T-helper 17 cell (primary cell): ENCODE data around the gene TCAF1. TPM values are rescaled to one million over a fixed set of nuclear protein-coding genes. Genes with fewer than 3 reads are reported as not detected.

Experiments used
- ATAC-seq: fragments of 150-1000 bp; cut with Tn5 transposase; 2 replicates; pipeline ENCODE4 v1.10.0; 2021; ENCODE audit warnings: mild to moderate bottlenecking, moderate library complexity
- DNase-seq, 3 donors: peaks; one replicate each; pipeline versions ENCODE4 v3.0.0 to v3.0.0-alpha.2; 2020 to 2021
- H3K9me3 ChIP-seq: one replicate; pipeline ENCODE4 v1.7.0; 2013; ENCODE audit warnings: low read length, mild to moderate bottlenecking; ENCODE audit not compliant: control insufficient read depth, poor library complexity, severe bottlenecking
- H3K27ac Mint-ChIP-seq: one replicate; pipeline ENCODE4 v1.8.0; 2022; ENCODE audit warnings: mild to moderate bottlenecking, moderate library complexity, mixed read lengths
- H3K27me3 Mint-ChIP-seq: one replicate; pipeline ENCODE4 v1.8.0; 2022; ENCODE audit warnings: mixed read lengths
- H3K36me3 Mint-ChIP-seq: one replicate; pipeline ENCODE4 v1.8.0; 2022; ENCODE audit warnings: low read depth, mixed read lengths
- H3K4me1 Mint-ChIP-seq: one replicate; pipeline ENCODE4 v1.8.0; 2022; ENCODE audit warnings: mild to moderate bottlenecking, mixed read lengths
- H3K4me3 Mint-ChIP-seq: one replicate; pipeline ENCODE4 v1.8.0; 2022; ENCODE audit warnings: mild to moderate bottlenecking, moderate library complexity, mixed read lengths
- total RNA-seq, 4 donors: library from RNA in 2 of 4; stranded (reverse) in 2 of 4; gene quantifications; one replicate each; pipeline ENCODE4 v1.2.3 and lab custom pipeline; 2022 to 2026

TCAF1 gene, protein sequence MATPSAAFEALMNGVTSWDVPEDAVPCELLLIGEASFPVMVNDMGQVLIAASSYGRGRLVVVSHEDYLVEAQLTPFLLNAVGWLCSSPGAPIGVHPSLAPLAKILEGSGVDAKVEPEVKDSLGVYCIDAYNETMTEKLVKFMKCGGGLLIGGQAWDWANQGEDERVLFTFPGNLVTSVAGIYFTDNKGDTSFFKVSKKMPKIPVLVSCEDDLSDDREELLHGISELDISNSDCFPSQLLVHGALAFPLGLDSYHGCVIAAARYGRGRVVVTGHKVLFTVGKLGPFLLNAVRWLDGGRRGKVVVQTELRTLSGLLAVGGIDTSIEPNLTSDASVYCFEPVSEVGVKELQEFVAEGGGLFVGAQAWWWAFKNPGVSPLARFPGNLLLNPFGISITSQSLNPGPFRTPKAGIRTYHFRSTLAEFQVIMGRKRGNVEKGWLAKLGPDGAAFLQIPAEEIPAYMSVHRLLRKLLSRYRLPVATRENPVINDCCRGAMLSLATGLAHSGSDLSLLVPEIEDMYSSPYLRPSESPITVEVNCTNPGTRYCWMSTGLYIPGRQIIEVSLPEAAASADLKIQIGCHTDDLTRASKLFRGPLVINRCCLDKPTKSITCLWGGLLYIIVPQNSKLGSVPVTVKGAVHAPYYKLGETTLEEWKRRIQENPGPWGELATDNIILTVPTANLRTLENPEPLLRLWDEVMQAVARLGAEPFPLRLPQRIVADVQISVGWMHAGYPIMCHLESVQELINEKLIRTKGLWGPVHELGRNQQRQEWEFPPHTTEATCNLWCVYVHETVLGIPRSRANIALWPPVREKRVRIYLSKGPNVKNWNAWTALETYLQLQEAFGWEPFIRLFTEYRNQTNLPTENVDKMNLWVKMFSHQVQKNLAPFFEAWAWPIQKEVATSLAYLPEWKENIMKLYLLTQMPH
- total RNA-seq = 10 to 100 TPM in 1 of 2 donors, 1 to 10 TPM in 1; 9.5 to 10.9 TPM
- 10.1 to 17.4 reads per million in 2 donors for total RNA-seq (lab: John Stamatoyannopoulos, UW)

DNA sequence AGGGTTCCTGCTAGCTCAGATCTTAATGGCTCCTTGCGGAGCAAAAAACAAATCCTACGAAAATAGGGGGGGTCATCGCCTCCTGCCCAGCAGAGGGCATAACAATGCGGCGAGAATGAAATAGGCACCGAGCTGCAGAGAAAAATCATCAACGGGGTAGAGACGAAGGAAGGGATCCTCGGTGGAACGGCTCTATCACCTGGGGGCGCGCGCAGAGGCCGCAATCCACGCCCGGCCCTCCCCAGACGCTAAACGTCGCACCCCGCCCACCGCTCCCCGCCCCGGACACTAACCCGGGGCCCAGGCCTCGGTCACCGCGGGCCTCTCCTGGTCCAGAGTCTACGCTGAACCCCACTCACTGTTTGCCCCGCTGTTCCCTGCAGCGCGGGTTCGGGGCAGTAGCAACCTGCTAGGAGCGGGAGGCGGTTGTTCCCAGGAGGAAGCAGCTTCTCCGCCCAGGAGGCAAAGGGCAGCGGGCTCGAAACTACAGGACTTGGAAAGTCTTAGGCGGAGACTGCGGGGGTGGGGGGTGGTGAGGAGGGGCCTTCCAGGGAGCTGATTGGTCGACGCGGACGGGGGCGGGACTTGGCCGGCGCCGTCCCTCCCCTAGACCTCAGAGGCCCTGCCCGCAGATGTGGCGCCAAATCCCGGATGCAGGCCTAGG, at the start of gene TCAF1:
TSS of gene TCAF1 (minus strand) at position 509 of the 664 bp plus-strand sequence. CDS start 25,568 bp downstream, outside the sequence.
- H3K9me3 ChIP-seq = no peaks in the 10 kb centered on the region
- peak; percentile 96 for ATAC-seq
- Mint-ChIP-seq H3K27me3 (no peaks in the 10 kb centered on the region), H3K36me3 (no peaks in the 10 kb centered on the region), H3K27ac (peak within 1 kb of the TSS; percentile 83), H3K4me3 (peak within 1 kb of the TSS; percentile 95), H3K4me1 (peaks cover 30% of the 10 kb centered on the region)
- DNase-seq = peak; percentile 73 to 85 (median 84)

DNA sequence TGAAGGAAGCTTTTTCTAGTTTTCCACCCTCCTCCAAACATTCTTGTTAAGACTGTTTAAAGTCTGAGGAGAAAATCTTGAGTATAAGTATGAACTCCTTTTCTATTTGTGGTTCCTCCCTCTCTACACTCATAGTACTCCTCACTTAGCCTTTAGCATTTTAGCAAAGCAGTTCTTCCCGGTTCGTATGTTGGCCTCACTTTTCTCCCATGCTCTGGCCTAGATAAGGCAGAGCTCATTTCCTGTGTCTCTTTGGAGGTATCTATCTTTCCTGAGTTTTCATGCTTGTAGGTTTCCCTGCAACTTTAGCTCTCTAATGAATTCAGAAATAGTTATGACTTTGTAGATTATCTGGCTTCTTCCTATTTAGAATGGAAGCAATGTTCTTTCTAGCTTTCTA, 46.8 kb upstream of the TCAF1 start:
- no peaks in the 10 kb centered on the region for H3K9me3 ChIP-seq
- no peak overlapping the region for H3K27ac Mint-ChIP-seq
- DNase-seq (no peak), ATAC-seq (no peak)
- H3K4me3 Mint-ChIP-seq = no peak overlapping the region
- H3K27me3 Mint-ChIP-seq = peaks cover 52% of the 10 kb centered on the region
- H3K4me1 Mint-ChIP-seq = no peaks in the 10 kb centered on the region
- H3K36me3 Mint-ChIP-seq = peaks cover 6% of the 10 kb centered on the region

DNA sequence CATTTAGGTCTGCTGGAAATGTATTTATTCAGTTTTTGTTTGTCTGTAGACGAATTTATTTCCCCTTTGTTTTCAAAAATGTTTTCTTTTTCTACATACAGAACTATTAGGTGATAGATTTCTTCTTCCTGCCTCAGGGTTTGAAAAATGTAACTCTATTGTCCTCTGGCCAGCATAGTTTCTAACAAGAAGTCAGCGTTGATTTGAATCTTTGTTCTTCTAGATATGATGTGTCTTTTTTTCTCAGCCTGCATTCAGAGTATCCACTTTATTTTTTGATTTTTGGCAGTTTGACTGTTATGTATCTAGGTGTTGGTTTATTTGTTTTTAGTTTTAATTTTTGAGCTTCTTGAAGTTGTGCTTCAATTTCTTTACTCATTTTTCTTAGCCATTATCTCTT, 45.1 kb upstream of the TCAF1 start:
- H3K4me1 Mint-ChIP-seq = no peaks in the 10 kb centered on the region
- ATAC-seq = no peak
- H3K27me3 Mint-ChIP-seq = peaks cover 52% of the 10 kb centered on the region
- no peak overlapping the region for H3K27ac Mint-ChIP-seq
- no peaks in the 10 kb centered on the region for H3K9me3 ChIP-seq
- H3K4me3 Mint-ChIP-seq = no peak overlapping the region
- no peak for DNase-seq
- H3K36me3 Mint-ChIP-seq = peaks cover 6% of the 10 kb centered on the region

DNA sequence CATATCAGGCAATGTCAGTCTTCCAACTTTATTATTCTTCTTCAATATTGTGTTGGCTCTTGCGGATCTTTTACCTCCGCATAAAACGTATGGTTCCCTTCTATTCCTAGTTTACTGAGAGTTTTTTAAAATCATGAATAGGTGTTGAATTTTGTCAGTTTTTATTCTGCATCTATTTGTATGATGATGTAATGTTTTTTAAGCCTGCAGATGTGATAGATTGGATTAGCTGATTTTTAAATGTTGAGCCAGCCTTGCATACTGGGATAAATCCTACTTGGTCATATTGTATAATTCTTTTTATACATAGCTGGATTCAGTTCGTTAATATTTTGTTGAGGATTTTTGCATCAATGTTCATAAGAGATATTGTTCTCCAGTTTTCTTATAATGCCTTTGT, 43.4 kb upstream of the TCAF1 start:
- no peaks in the 10 kb centered on the region for H3K9me3 ChIP-seq
- DNase-seq = no peak
- H3K27me3 Mint-ChIP-seq = peaks cover 43% of the 10 kb centered on the region

DNA sequence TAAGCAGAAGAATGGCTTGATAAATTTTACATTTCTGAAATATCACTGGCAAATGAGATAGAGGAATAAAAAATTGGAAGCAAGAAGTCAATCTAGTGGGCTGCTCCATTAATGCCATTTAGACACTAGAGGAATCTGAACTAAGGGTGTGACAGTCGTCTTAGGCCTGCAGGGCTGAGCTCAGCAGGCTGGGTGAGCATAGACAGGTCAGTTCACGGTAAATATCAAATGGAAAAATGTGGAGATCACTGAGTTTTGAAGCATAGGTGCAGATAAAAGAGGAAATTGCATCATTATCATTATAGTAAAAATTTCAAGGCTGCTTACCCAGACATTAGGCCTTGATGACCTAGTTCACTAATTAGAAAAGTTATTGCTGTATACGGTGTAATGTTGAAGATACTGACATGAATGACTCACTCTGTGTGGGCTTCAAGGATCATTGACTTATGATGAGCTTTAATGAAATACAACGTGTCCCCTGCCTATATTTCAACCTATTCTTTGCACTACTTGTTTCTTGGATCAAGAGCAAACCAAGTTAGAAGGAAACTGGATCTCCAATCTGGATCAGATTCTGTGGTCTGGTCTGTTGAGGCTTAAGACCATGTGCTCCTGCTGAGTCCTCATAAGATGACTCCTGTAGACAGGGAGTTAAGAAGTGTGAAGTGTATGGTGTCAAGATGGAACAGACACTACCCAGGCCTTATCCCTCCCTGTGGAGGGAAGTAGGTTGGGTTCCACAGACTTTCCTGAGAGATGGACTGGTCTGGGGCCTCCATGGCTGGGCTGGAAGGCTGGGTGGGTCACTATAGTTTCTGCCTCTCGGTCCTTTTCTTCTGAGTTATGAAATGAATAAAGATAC, 36.6 kb upstream of the TCAF1 start:
- Mint-ChIP-seq H3K27me3 (peaks cover 11% of the 10 kb centered on the region), H3K4me1 (no peaks in the 10 kb centered on the region), H3K27ac (no peak overlapping the region), H3K36me3 (no peaks in the 10 kb centered on the region), H3K4me3 (no peak overlapping the region)
- no peak for ATAC-seq
- peaks cover 3% of the 10 kb centered on the region for H3K9me3 ChIP-seq
- DNase-seq = no peak

More for the DNA sequence above, 43.4 kb upstream of the TCAF1 start:
- no peak overlapping the region for H3K27ac Mint-ChIP-seq
- H3K4me3 Mint-ChIP-seq = no peak overlapping the region
- no peak for ATAC-seq
- no peaks in the 10 kb centered on the region for H3K4me1 Mint-ChIP-seq
- peaks cover 6% of the 10 kb centered on the region for H3K36me3 Mint-ChIP-seq

DNA sequence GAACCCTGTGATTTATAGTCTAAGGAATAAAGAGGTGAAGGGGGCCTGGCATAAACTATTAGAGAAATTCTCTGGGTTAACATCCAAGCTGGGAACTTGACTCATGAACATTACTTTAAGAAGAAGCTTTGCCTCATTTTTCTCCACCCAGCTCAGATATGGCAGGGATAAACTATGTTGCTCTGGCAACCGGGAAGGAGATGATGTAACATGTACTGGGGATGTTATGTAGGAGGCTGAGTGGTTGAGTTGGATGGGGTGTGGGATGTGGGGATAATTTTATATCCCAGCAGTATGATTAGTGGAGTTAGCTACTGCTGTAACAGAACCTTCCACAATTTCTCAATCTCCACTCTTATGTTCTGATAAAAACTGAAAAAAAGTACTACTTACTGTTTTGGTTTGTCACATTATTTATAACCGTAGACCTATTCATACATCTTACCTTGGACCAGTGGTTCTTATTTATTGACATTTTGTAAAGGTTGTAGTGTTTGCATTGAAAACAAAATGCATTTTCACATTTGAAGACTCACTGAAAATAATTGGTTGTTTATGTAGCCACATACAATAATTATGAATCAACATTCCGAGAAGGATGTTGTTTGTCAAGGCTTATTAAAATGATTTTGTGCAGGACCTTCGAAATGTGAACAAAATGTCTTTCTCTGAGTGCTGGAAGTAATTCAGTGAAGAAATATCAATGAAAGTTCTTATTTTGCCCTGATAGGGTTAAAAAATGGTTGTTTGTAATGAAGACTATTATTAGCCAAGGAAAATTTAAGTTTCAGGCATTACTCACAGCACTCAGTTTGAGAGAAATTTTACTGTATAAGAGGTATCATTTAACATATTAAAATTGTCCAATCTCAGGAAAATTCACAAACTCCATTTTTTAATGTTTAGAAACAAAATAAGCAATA, 34.4 kb upstream of the TCAF1 start:
- ATAC-seq (no peak), DNase-seq (no peak)
- no peak overlapping the region for H3K27ac Mint-ChIP-seq
- H3K9me3 ChIP-seq = peaks cover 3% of the 10 kb centered on the region
- no peaks in the 10 kb centered on the region for H3K4me1 Mint-ChIP-seq
- no peak overlapping the region for H3K4me3 Mint-ChIP-seq
- peaks cover 11% of the 10 kb centered on the region for H3K27me3 Mint-ChIP-seq
- no peaks in the 10 kb centered on the region for H3K36me3 Mint-ChIP-seq

DNA sequence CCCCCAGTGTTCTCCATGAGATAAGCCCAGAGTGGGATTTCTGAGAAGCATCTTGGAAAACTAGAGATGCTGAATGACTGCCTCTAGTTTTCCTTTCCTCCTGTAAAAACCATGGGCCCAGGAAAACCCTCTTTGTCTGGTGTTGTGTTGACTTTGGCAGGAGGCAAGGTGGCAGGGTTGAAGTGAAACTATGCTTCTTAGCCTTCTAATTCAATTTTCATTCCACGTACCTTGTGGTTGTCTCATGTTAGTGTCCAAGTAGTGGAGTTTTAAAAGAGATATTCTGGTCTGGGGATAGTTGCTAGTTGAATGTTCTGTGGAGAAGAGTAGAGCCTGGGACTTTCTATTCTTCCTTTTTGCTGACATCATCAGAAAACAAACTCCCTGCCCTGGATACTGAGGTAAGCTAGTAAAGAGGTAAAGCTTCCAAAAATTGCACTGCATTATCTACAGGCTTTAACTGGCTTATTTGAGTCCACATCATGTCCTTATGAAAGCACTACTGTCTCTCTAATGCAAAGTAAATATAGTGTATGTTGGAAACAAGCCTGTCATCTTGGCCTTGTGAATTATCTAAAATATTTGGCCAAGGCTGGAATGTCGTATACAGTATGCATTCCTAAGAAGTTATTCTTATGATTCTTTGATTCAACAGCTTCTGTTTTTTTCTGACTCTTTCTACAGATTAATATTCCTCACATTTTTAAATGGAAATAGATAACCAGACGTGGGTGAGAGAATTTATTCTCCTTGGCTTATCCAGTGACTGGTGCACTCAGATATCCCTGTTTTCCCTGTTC, 32.8 kb upstream of the TCAF1 start, which contains the start of gene OR2F2:
TSS of gene OR2F2 (plus strand) at position 708 of the 800 bp plus-strand sequence. CDS start at position 708, 0 bp downstream.
- H3K27me3 Mint-ChIP-seq = peaks cover 11% of the 10 kb centered on the region
- no peak within 1 kb of the TSS for H3K4me3 Mint-ChIP-seq
- no peaks in the 10 kb centered on the region for H3K4me1 Mint-ChIP-seq
- H3K27ac Mint-ChIP-seq = no peak within 1 kb of the TSS
- H3K36me3 Mint-ChIP-seq = no peaks in the 10 kb centered on the region
- peaks cover 3% of the 10 kb centered on the region for H3K9me3 ChIP-seq
- DNase-seq (no peak), ATAC-seq (no peak)

DNA sequence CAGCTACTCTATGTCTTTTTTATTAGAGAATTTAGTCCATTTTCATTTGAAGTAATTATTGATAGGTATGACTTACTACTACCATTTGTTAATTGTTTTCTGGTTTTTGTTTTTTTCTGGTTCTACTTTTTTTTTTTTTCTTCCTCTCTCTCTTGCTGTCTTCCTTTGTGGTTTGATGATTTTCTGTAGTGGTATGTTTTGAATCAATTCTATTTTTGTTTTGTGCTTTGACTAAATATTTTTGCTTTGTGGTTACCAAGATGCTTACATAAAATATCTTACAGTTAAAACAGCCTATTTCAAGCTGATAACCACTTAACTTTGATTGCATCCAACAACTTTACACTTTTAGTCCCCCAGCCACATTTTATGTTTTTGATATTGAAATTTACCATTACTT, 29.8 kb upstream of the TCAF1 start:
- DNase-seq (no peak), ATAC-seq (no peak)
- H3K9me3 ChIP-seq = peaks cover 3% of the 10 kb centered on the region
- H3K36me3 Mint-ChIP-seq = no peaks in the 10 kb centered on the region
- no peaks in the 10 kb centered on the region for H3K27me3 Mint-ChIP-seq
- H3K4me1 Mint-ChIP-seq = peaks cover 2% of the 10 kb centered on the region
- H3K4me3 Mint-ChIP-seq = no peak overlapping the region
- H3K27ac Mint-ChIP-seq = no peak overlapping the region

DNA sequence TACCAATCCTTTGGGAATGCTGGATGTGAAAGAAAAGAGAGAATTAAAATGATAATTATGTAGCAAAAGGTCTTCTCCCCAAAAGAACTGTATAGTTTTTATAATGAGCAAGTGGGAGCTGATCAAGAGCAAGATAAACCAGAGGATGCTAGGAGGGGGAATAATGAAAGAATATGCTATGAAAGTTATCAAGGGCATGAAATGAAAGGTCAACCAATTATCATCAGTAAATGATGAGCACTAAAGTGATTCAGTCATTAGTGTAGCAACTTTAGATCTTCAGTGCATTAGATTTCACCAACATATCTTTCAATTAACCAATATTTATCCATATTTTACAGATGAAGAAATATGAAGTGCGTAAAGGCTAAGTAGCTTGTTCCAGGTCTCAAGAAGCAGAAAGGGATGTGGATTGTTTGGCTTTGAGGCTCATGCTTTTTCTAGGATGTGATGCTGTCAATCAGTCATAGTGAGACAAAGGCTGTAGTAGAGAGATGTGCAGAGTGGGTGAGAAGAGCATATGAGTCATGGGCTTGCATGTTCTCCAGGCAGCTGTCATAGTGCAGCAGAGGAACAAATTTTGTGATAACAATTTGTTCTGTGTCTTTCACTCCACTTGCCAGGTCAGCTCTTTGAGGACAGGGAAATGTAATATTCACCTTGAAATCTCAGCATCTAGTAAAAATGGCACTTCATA, 27.4 kb upstream of the TCAF1 start:
- Mint-ChIP-seq H3K27ac (no peak overlapping the region), H3K36me3 (no peaks in the 10 kb centered on the region), H3K27me3 (no peaks in the 10 kb centered on the region), H3K4me3 (no peak overlapping the region), H3K4me1 (peaks cover 2% of the 10 kb centered on the region)
- H3K9me3 ChIP-seq = no peaks in the 10 kb centered on the region
- DNase-seq (no peak), ATAC-seq (no peak)

DNA sequence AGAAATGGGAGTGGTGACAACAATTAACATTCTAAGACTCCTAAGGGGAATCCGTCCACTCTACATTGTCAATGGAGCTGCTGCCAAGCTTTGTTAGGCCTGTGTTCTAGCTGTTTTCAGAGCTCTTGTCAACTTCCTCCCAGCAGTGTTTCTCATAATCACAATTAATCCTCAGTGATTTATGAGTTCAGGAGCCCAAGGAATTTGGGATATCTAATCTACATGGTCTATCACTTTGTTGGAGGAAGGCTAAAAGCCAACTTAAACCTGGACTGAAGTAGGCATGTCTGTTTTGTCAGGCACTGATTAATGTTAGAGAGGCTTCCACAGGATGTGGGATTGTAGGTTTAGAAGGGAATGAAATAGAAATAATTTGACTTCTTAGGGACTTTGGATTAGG, 22.9 kb upstream of the TCAF1 start:
- Mint-ChIP-seq H3K4me1 (peaks cover 2% of the 10 kb centered on the region), H3K4me3 (no peak overlapping the region), H3K36me3 (peaks cover 2% of the 10 kb centered on the region), H3K27me3 (peaks cover 30% of the 10 kb centered on the region), H3K27ac (no peak overlapping the region)
- no peaks in the 10 kb centered on the region for H3K9me3 ChIP-seq
- ATAC-seq (no peak), DNase-seq (no peak)
